K562 (cell line): Measurements from ENCODE around the gene TRIM44. TPM values are rescaled to one million over a fixed set of nuclear protein-coding genes. Genes with fewer than 3 reads are reported as not detected.

Experiments used
- CHD2 ChIP-seq: IDR thresholded peaks from 2 replicates; pipeline ENCODE4 v1.6.1; 2011; ENCODE audit warnings: low read depth, low read length
- EGR1 ChIP-seq: fragments of 450-650 bp; conservative IDR thresholded peaks from 2 replicates; pipeline ENCODE4 v1.6.1; 2017; ENCODE audit warnings: mild to moderate bottlenecking
- ELF2 ChIP-seq: fragments of 250-450 bp; sonication (Bioruptor Pico); IDR thresholded peaks from 2 replicates; pipeline ENCODE4 v1.5.0; 2021; ENCODE audit warnings: mild to moderate bottlenecking
- GABPB1 ChIP-seq: sonication (generic); formaldehyde crosslinking; IDR thresholded peaks from 2 replicates; pipeline ENCODE4 v1.8.0; 2022; ENCODE audit warnings: mild to moderate bottlenecking, missing genetic modification reagents
- JUN ChIP-seq, 2 experiments: sonication (generic) in 1 of 2; formaldehyde crosslinking in 1 of 2; IDR thresholded peaks; 2 replicates each; pipeline versions ENCODE4 v1.6.1 to v1.8.0; 2012 to 2022; ENCODE audit warnings: borderline replicate concordance in 2 of 2, mild to moderate bottlenecking in 2 of 2, improper control_type of control experiment in 1 of 2, low read depth in 1 of 2, low read length in 1 of 2, missing genetic modification reagents in 1 of 2
- NFIC ChIP-seq: fragments of 450-650 bp; IDR thresholded peaks from 2 replicates; pipeline ENCODE4 v1.6.1; 2017; ENCODE audit warnings: mild to moderate bottlenecking, inconsistent platforms
- NKRF ChIP-seq: fragments of 450-650 bp; IDR thresholded peaks from 2 replicates; pipeline ENCODE4 v1.6.1; 2016; ENCODE audit warnings: borderline replicate concordance
- POLR3A ChIP-seq: IDR thresholded peaks from 2 replicates; pipeline ENCODE4 v1.6.1; 2011; ENCODE audit warnings: borderline replicate concordance, mild to moderate bottlenecking, moderate library complexity; ENCODE audit not compliant: insufficient read length, insufficient read depth; ENCODE audit errors: extremely low read depth
- SIN3A ChIP-seq, 2 experiments: fragments of 150-350 bp in 1 of 2; IDR thresholded peaks; 2 replicates each; pipeline ENCODE4 v1.6.1; 2011 to 2016; ENCODE audit warnings: borderline replicate concordance in 2 of 2, low read depth in 2 of 2, low read length in 2 of 2, mild to moderate bottlenecking in 2 of 2, moderate library complexity in 2 of 2; ENCODE audit not compliant: control insufficient read depth in 1 of 2
- TFAM ChIP-seq: fragments of 250-450 bp; sonication (Bioruptor Pico); conservative IDR thresholded peaks from 2 replicates; pipeline ENCODE4 v1.5.0; 2021; ENCODE audit warnings: mild to moderate bottlenecking, moderate library complexity
- VEZF1 ChIP-seq: fragments of 200-800 bp; sonication (Bioruptor generic); IDR thresholded peaks from 2 replicates; pipeline ENCODE4 v1.6.1; 2017; ENCODE audit warnings: missing genetic modification characterization, missing compliant biosample characterization
- XRCC3 ChIP-seq: fragments of 450-650 bp; IDR thresholded peaks from 2 replicates; pipeline ENCODE4 v1.6.1; 2017; ENCODE audit warnings: mild to moderate bottlenecking, moderate library complexity
- ZEB2 ChIP-seq: fragments of 450-650 bp; IDR thresholded peaks from 2 replicates; pipeline ENCODE4 v1.6.1; 2016
- ZNF124 ChIP-seq: sonication (generic); formaldehyde crosslinking; IDR thresholded peaks from 2 replicates; pipeline ENCODE4 v1.8.1; 2022; ENCODE audit warnings: missing genetic modification reagents
- ZNF561 ChIP-seq: fragments of 450-650 bp; formaldehyde crosslinking; conservative IDR thresholded peaks from 2 replicates; pipeline ENCODE4 v1.4.0; 2020; ENCODE audit warnings: mild to moderate bottlenecking, moderate library complexity
- ZNF644 ChIP-seq: fragments of 200-800 bp; sonication (Bioruptor generic); IDR thresholded peaks from 2 replicates; pipeline ENCODE4 v1.6.1; 2016; ENCODE audit warnings: low read depth, missing genetic modification characterization, missing compliant biosample characterization
- polyA plus RNA-seq, 8 experiments: library from polyadenylated mRNA; depleted of rRNA in 4 of 8; stranded (reverse) in 5 of 8; unstranded in 3 of 8; fragments of >200 nt; fragmentation: Nextera tagmentation in 2 of 8; fragmentation: Illumina TruSeq in 1 of 8; extraction: Ambion mirVana in 2 of 8; extraction: Trizol in 1 of 8; gene quantifications; 2 replicates each; pipeline versions ENCODE4 v1.2.1 to v1.2.3, GENCODE V29; 2011 to 2014; ENCODE audit warnings: inconsistent platforms in 1 of 8, missing spikeins in 1 of 8
- total RNA-seq, 7 experiments: library from RNA; depleted of rRNA in 6 of 7; stranded (reverse); fragments of >200 nt in 6 of 7; fragmentation: Illumina TruSeq in 2 of 7; extraction: Trizol in 2 of 7; gene quantifications; 2 replicates each; pipeline versions ENCODE4 v1.2.1 to v1.2.3, GENCODE V29; 2011 to 2021; ENCODE audit warnings: low replicate concordance in 1 of 7
- TF ChIP-seq, protein P1 (sequence below): sonication (generic); formaldehyde crosslinking; IDR thresholded peaks from 2 replicates; pipeline ENCODE4 v1.9.0; 2022; ENCODE audit warnings: mild to moderate bottlenecking, missing genetic modification reagents
- TF ChIP-seq, protein P2 (sequence below): sonication (generic); formaldehyde crosslinking; IDR thresholded peaks from 2 replicates; pipeline ENCODE4 v1.8.1; 2023; ENCODE audit warnings: mild to moderate bottlenecking, missing genetic modification reagents
- TF ChIP-seq, protein P3 (sequence below): sonication (generic); formaldehyde crosslinking; IDR thresholded peaks from 2 replicates; pipeline ENCODE4 v1.8.0; 2022; ENCODE audit warnings: mild to moderate bottlenecking, missing genetic modification reagents

Gene TRIM44
- total and polyA plus RNA-seq, 9 of the 15 experiments (the other 6 are each of a cell fraction or from before 2014, with no cell fraction given): 8.3 to 105 (median 37.2) TPM

DNA sequence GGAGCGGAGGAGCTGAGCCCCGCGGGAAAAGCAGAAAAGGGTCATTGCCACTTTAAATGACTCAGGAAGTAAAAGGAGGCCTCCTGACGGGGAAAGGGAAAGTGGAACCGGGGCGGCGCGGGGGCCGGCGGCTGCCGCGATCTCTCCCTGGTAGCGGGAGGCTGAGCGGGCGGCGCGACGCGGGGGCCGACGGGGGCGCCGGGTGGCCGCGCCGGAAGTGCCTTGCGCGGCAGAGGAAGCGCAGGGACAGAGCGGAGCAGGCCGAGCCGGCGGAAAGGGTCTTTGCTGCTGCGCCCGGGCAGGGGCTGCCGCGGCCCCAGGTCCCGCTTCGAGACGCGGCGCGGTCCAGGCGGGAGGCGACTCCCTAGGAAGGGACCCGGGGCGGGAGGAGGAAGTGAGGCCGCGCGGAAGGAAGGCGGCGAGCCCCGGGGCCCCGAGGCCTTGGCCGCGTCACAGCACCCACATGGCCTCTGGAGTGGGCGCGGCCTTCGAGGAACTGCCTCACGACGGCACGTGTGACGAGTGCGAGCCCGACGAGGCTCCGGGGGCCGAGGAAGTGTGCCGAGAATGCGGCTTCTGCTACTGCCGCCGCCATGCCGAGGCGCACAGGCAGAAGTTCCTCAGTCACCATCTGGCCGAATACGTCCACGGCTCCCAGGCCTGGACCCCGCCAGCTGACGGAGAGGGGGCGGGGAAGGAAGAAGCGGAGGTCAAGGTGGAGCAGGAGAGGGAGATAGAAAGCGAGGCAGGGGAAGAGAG lies at the start of gene TRIM44 (continued):
- TF ChIP-seq NKRF (peak; percentile 94), VEZF1 (peak; percentile 91), ZNF124 (CRISPR knock-in tag) (no peak), NFIC (peak; percentile 41; the same call in 1 of the 2 replicates), SIN3A (IDR thresholded peaks at IDR 0.05; ENCODE audit: borderline replicate concordance in 2 of 2, control insufficient read depth in 1 of 2, low read depth in 2 of 2, low read length in 2 of 2) (peak in 1 of 2 experiments; percentile 46; a peak in 1 of 4 replicates), XRCC3 (no peak), EGR1 (peak; percentile 63), ZEB2 (peak; percentile 50; the same call in 1 of the 2 replicates), ZNF644 (tag) (no peak; the same call in 1 of the 2 replicates), ZNF561 (CRISPR knock-in tag) (no peak), ELF2 (CRISPR knock-in tag) (peak; percentile 59; the same call in 1 of the 2 replicates), POLR3A (no peak), JUN (IDR thresholded peaks at IDR 0.05; ENCODE audit: borderline replicate concordance, low read depth, low read length) (peak; percentile 51; the same call in 1 of the 2 replicates), JUN (CRISPR knock-in tag; IDR thresholded peaks at IDR 0.05; ENCODE audit: borderline replicate concordance) (peak; percentile 97), CHD2 (0 out of 2 replicates have a peak, but pooled peaks have one; percentile 25), GABPB1 (peak; percentile 85), TFAM (CRISPR knock-in tag) (no peak)
- TF ChIP-seq, protein P1, sequence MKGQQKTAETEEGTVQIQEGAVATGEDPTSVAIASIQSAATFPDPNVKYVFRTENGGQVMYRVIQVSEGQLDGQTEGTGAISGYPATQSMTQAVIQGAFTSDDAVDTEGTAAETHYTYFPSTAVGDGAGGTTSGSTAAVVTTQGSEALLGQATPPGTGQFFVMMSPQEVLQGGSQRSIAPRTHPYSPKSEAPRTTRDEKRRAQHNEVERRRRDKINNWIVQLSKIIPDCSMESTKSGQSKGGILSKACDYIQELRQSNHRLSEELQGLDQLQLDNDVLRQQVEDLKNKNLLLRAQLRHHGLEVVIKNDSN: peak; percentile 89
- TF ChIP-seq, protein P2, sequence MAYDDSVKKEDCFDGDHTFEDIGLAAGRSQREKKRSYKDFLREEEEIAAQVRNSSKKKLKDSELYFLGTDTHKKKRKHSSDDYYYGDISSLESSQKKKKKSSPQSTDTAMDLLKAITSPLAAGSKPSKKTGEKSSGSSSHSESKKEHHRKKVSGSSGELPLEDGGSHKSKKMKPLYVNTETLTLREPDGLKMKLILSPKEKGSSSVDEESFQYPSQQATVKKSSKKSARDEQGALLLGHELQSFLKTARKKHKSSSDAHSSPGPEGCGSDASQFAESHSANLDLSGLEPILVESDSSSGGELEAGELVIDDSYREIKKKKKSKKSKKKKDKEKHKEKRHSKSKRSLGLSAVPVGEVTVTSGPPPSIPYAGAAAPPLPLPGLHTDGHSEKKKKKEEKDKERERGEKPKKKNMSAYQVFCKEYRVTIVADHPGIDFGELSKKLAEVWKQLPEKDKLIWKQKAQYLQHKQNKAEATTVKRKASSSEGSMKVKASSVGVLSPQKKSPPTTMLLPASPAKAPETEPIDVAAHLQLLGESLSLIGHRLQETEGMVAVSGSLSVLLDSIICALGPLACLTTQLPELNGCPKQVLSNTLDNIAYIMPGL (CRISPR knock-in tag): 0 out of 2 replicates have a peak, but pooled peaks have one; percentile 44
- TF ChIP-seq, protein P3, sequence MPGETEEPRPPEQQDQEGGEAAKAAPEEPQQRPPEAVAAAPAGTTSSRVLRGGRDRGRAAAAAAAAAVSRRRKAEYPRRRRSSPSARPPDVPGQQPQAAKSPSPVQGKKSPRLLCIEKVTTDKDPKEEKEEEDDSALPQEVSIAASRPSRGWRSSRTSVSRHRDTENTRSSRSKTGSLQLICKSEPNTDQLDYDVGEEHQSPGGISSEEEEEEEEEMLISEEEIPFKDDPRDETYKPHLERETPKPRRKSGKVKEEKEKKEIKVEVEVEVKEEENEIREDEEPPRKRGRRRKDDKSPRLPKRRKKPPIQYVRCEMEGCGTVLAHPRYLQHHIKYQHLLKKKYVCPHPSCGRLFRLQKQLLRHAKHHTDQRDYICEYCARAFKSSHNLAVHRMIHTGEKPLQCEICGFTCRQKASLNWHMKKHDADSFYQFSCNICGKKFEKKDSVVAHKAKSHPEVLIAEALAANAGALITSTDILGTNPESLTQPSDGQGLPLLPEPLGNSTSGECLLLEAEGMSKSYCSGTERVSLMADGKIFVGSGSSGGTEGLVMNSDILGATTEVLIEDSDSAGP (CRISPR knock-in tag): peak; percentile 94
